IMR-90 (cell line): ENCODE measurements around the gene MAN1C1. TPM values are rescaled to one million over a fixed set of nuclear protein-coding genes. Genes with fewer than 3 reads are reported as not detected.
A peak's percentile ranks its signal among the peaks of the same experiment; 100 is the strongest.

Experiments used
- ATAC-seq: fragments of 200-7000 bp; cut with Tn5 transposase; 2 replicates; pipeline ENCODE4 v1.9.1; 2020; ENCODE audit warnings: low read depth, mild to moderate bottlenecking, moderate library complexity
- BruUV-seq: library from RNA; stranded (reverse); fragments of 400-500 nt; replicated peaks from 2 replicates; lab custom pipeline; 2021; lab: Mats Ljungman, UMichigan
- CTCF ChIA-PET: fragments of 300-600 bp; formaldehyde crosslinking; extraction: SDS; loops from one replicate; lab custom pipeline; 2021; ENCODE audit warnings: antibody characterized with exemption; lab: Yijun Ruan, JAX
- POLR2A ChIA-PET: fragments of 300-600 bp; sonication (Branson Sonifier 250); formaldehyde crosslinking; loops from one replicate; lab custom pipeline; 2022; ENCODE audit warnings: antibody characterized with exemption; ENCODE audit not compliant: unreplicated experiment; lab: Charles Lee
- DNase-seq: peaks from one replicate; pipeline ENCODE4 v3.0.0; 2013
- H2AFZ ChIP-seq: replicated peaks from 2 replicates; pipeline ENCODE3; 2013; ENCODE audit warnings: low read length, mild to moderate bottlenecking; ENCODE audit not compliant: poor library complexity
- H2AK5ac ChIP-seq: 2 replicates; pipeline ENCODE4 v1.6.1; 2013; ENCODE audit warnings: low read depth, low read length, inconsistent platforms
- H2AK9ac ChIP-seq: replicated peaks from 2 replicates; pipeline ENCODE3; 2013; ENCODE audit warnings: mild to moderate bottlenecking, low read depth, low read length, moderate library complexity; ENCODE audit not compliant: poor library complexity
- H2BK120ac ChIP-seq: 2 replicates; pipeline ENCODE4 v1.6.1; 2013; ENCODE audit warnings: low read depth, low read length, inconsistent platforms
- H2BK15ac ChIP-seq: 3 replicates; pipeline ENCODE4 v1.6.1; 2013; ENCODE audit warnings: low read depth, low read length, inconsistent platforms
- H2BK20ac ChIP-seq: 2 replicates; pipeline ENCODE4 v1.6.1; 2013; ENCODE audit warnings: low read depth, mild to moderate bottlenecking, inconsistent platforms, low read length, moderate library complexity
- H2BK5ac ChIP-seq: 2 replicates; pipeline ENCODE4 v1.6.1; 2013; ENCODE audit warnings: mild to moderate bottlenecking, low read depth, low read length, inconsistent platforms; ENCODE audit not compliant: poor library complexity, severe bottlenecking
- H3K14ac ChIP-seq: replicated peaks from 2 replicates; pipeline ENCODE4 v1.6.1; 2013; ENCODE audit warnings: low read depth, low read length, inconsistent platforms
- H3K18ac ChIP-seq: 2 replicates; pipeline ENCODE4 v1.6.1; 2013; ENCODE audit warnings: low read depth, low read length, control low read depth
- H3K23ac ChIP-seq: 2 replicates; pipeline ENCODE4 v1.6.1; 2013; ENCODE audit warnings: low read depth, low read length, inconsistent platforms
- H3K27ac ChIP-seq: 2 replicates; pipeline ENCODE4 v1.5.1; 2013; ENCODE audit warnings: mild to moderate bottlenecking, control low read depth, low read length; ENCODE audit not compliant: insufficient read depth
- H3K27me3 ChIP-seq: 2 replicates; pipeline ENCODE4 v1.6.1; 2013; ENCODE audit warnings: low read length; ENCODE audit not compliant: control insufficient read depth, insufficient read depth
- H3K36me3 ChIP-seq: 2 replicates; pipeline ENCODE4 v1.6.1; 2013; ENCODE audit warnings: low read length, mixed read lengths; ENCODE audit not compliant: control insufficient read depth, insufficient read depth
- H3K4ac ChIP-seq: 2 replicates; pipeline ENCODE4 v1.6.1; 2013; ENCODE audit warnings: low read depth, low read length, inconsistent platforms
- H3K4me1 ChIP-seq: 2 replicates; pipeline ENCODE4 v1.6.1; 2013; ENCODE audit warnings: low read length, mixed read lengths; ENCODE audit not compliant: control insufficient read depth, insufficient read depth
- H3K4me2 ChIP-seq: 2 replicates; pipeline ENCODE4 v1.6.1; 2013; ENCODE audit warnings: low read depth, mild to moderate bottlenecking, control low read depth, low read length, moderate library complexity
- H3K4me3 ChIP-seq: 2 replicates; pipeline ENCODE4 v1.5.1; 2013; ENCODE audit warnings: low read depth, mild to moderate bottlenecking, control low read depth, low read length, moderate library complexity; ENCODE audit not compliant: insufficient read depth
- H3K56ac ChIP-seq: 2 replicates; pipeline ENCODE4 v1.6.1; 2013; ENCODE audit warnings: low read length, inconsistent platforms; ENCODE audit not compliant: insufficient read depth; ENCODE audit errors: extremely low read depth
- H3K79me1 ChIP-seq, 2 experiments: 2 replicates each; pipeline ENCODE4 v1.6.1; 2013; ENCODE audit warnings: low read length in 2 of 2, inconsistent platforms in 1 of 2, low read depth in 1 of 2
- H3K9ac ChIP-seq: 2 replicates; pipeline ENCODE4 v1.6.1; 2013; ENCODE audit warnings: low read depth, low read length, control low read depth
- H3K9me1 ChIP-seq: 2 replicates; pipeline ENCODE4 v1.6.1; 2013; ENCODE audit warnings: low read length, inconsistent platforms; ENCODE audit not compliant: insufficient read depth
- H3K9me3 ChIP-seq: 2 replicates; pipeline ENCODE4 v1.6.1; 2013; ENCODE audit warnings: low read length; ENCODE audit not compliant: control insufficient read depth, insufficient read depth
- H4K20me1 ChIP-seq: 2 replicates; pipeline ENCODE4 v1.6.1; 2013; ENCODE audit warnings: low read length, inconsistent platforms; ENCODE audit not compliant: insufficient read depth
- H4K5ac ChIP-seq: 2 replicates; pipeline ENCODE4 v1.6.1; 2013; ENCODE audit warnings: mild to moderate bottlenecking, low read depth, low read length, control low read depth
- H4K8ac ChIP-seq, 2 experiments: 2 replicates each; pipeline ENCODE4 v1.6.1; 2013; ENCODE audit warnings: low read depth in 2 of 2, low read length in 2 of 2, control low read depth in 1 of 2, inconsistent platforms in 1 of 2
- H4K91ac ChIP-seq: 2 replicates; pipeline ENCODE4 v1.6.1; 2013; ENCODE audit warnings: low read depth, low read length, inconsistent platforms; ENCODE audit not compliant: insufficient read depth
- CHD1 ChIP-seq: IDR thresholded peaks from 2 replicates; pipeline ENCODE4 v1.6.1; 2012; ENCODE audit warnings: low read depth, low read length, improper control_type of control experiment
- CTCF ChIP-seq: conservative IDR thresholded peaks from 2 replicates; pipeline ENCODE4 v1.5.1; 2012; ENCODE audit warnings: mild to moderate bottlenecking, low read depth, low read length, improper control_type of control experiment
- POLR2A ChIP-seq: IDR thresholded peaks from 2 replicates; pipeline ENCODE4 v1.6.1; 2012; ENCODE audit warnings: mild to moderate bottlenecking, low read depth, low read length
- RAD21 ChIP-seq: IDR thresholded peaks from 2 replicates; pipeline ENCODE4 v1.6.1; 2012; ENCODE audit warnings: low read length, improper control_type of control experiment
- RCOR1 ChIP-seq: IDR thresholded peaks from 2 replicates; pipeline ENCODE4 v1.6.1; 2012; ENCODE audit warnings: mild to moderate bottlenecking, low read length, improper control_type of control experiment; ENCODE audit not compliant: insufficient replicate concordance
- RFX5 ChIP-seq: IDR thresholded peaks from 2 replicates; pipeline ENCODE4 v1.8.0; 2012; ENCODE audit warnings: low read depth, mild to moderate bottlenecking, low read length, moderate library complexity
- WGBS, 2 experiments: methylation state at CpG; one replicate each; pipeline versions ENCODE4 v1.1.5 to v1.1.7; 2013; ENCODE audit warnings: missing lambda C conversion rate in 2 of 2; ENCODE audit not compliant: insufficient read length in 1 of 2; ENCODE audit errors: extremely low coverage in 2 of 2; 5-methylcytosine and 5-hydroxymethylcytosine counted together
- dilution Hi-C: fragments of 300-500 bp; cut with HindIII; formaldehyde crosslinking; loops from one replicate; pipeline ENCODE4 v1.14.3; 2018; ENCODE audit warnings: low sequenced_read_pairs; ENCODE audit not compliant: unreplicated experiment
- in situ Hi-C: fragments of 300-500 bp; cut with MboI; formaldehyde crosslinking; loops from 3 replicates; pipeline ENCODE4 v1.14.3; 2019; ENCODE audit warnings: low sequenced_read_pairs, inconsistent platforms, mixed read lengths
- intact Hi-C: fragments of 100-400 bp; cut with micrococcal nuclease; formaldehyde crosslinking; loops from 2 replicates; pipeline ENCODE4 v1.10.0; 2022
- polyA plus RNA-seq, 3 experiments: library from polyadenylated mRNA; depleted of rRNA; stranded (reverse); fragments of >200 nt; gene quantifications; 2 replicates each; pipeline ENCODE4 v1.2.3, GENCODE V29; 2012; ENCODE audit warnings: low replicate concordance in 1 of 3
- total RNA-seq: library from RNA; depleted of rRNA; stranded (reverse); fragments of >200 nt; gene quantifications from 2 replicates; pipeline ENCODE4 v1.2.3, GENCODE V29; 2012

MAN1C1 gene
- total and polyA plus RNA-seq, 2 of the 4 experiments (the other 2 are of a cell fraction) = 3.2 to 11.3 TPM

- Histone ChIP-seq H3K4ac (peak overlapping the region; percentile 3; the same call in 1 of the 2 replicates), H2BK15ac (no peak overlapping the region), H4K20me1 (0 out of 2 replicates have a peak, but pooled peaks cover 1% of the 10 kb centered on the region), H3K9ac (no peak overlapping the region), H3K4me3 (no peak overlapping the region), H3K14ac (0 out of 2 replicates have a peak overlapping the region, but pooled peaks have one; percentile 30), H3K9me3 (no peaks in the 10 kb centered on the region), H3K18ac (peak overlapping the region; percentile 53), H4K5ac (no peak overlapping the region), H3K56ac (no peak overlapping the region), H3K36me3 (no peaks in the 10 kb centered on the region), H2BK5ac (no peak overlapping the region), H2AK5ac (no peak overlapping the region), H2BK120ac (no peak overlapping the region), H3K23ac (no peak overlapping the region), H3K9me1 (peaks cover 25% of the 10 kb centered on the region), H4K8ac (no peak overlapping the region; a peak in 1 of 4 replicates), H4K91ac (0 out of 2 replicates have a peak overlapping the region, but pooled peaks have one; percentile 17), H3K4me1 (peaks cover 29% of the 10 kb centered on the region), H3K27ac (no peak overlapping the region), H2BK20ac (no peak overlapping the region), H3K27me3 (no peaks in the 10 kb centered on the region), H2AK9ac (no peak overlapping the region), H3K4me2 (no peak overlapping the region), H2AFZ (no peak overlapping the region), H3K79me1 (peaks cover 0 to 30% of the 10 kb centered on the region in 2 experiments; a peak in 2 of 4 replicates)
- CTCF ChIA-PET = no interaction called here
- POLR2A ChIA-PET = no interaction called here
- dilution Hi-C loops (no loop called here), in situ Hi-C loops (no loop called here), intact Hi-C loops (no loop called here)
- no peak for TF ChIP-seq CHD1
- TF ChIP-seq RAD21 = no peak
- no peak for TF ChIP-seq CTCF
- no peak for TF ChIP-seq POLR2A
- TF ChIP-seq RCOR1 = no peak
- no peak for TF ChIP-seq RFX5
- DNase-seq (no peak), ATAC-seq (no peak)
- 86% methylated on average over 4 of the region's 5 CpGs; no CpG with 5 or more reads in 1 of the 2 experiments for WGBS, 2 experiments
- BruUV-seq = no TSS peak
These were observed 99.7 kb downstream of the MAN1C1 start for GRCh38 chr1:25716320-25716719.
